Stimulated activated CD8-positive, alpha-beta memory T cell treated with anti-CD3 and anti-CD28 coated beads, Interleukin-12 subunit alpha, Interleukin-12 subunit beta, amount 100 ng/mL, for 24 hours (primary cell): ENCODE data around the gene CELF4.

Experiments used
- DNase-seq: peaks from one replicate; pipeline ENCODE4 v3.0.0-alpha.2; 2020; ENCODE audit errors: extremely low read depth

The CELF4 gene

DNA sequence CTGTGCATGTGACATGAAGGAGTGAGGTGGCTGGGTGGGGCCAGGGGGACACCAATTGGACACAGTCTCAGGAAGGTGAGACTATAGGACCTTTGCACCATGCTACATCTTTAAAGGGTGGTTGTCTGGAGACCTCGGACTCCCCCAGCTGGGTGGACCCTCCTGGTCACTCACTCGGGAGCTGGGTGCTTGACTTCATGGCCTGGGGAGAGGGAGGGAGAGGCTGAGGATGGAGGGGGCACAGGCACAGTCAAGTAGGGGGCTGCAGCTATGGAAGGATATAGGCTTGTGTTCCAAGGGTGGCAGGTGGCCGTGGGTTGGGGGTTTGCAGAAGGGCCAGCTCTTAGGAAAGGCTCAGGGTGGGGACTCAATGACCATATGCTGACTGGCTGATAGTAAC lies 7.1 kb upstream of the CELF4 start:
- no peak for DNase-seq

GRCh38 chr18:37571266-37571665 lies 5.7 kb upstream of the CELF4 start:
- no peak for DNase-seq

DNA sequence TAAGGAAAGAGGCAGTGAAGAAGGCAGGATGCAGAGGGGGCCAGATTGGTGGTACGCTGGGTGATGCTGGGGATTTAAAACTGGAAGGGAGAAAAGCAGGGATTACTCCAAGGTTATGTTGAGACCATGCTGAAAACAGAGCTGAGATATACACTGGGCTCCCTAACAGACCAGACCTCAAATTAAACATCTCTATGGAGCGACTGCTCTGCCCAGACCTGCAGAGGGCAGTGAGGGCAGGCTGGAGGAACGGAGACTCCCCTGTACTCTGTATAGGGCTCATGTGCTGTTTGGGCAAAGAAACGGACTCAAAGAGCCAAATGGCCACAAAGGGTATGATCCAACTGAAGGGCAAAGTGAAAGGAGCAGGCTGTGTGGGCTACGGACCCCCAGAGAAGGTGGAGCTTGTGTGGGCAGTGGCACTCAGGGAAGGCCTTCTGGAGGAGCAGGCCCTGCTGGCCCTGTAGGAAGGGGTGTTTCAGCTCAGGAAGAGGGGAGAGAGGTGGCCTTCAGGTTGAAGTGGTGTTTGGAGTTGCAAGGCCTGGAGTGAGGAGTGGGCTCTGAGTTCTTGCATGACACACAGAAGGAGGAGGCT lies 4.8 kb upstream of the CELF4 start:
- DNase-seq, result no peak

DNA sequence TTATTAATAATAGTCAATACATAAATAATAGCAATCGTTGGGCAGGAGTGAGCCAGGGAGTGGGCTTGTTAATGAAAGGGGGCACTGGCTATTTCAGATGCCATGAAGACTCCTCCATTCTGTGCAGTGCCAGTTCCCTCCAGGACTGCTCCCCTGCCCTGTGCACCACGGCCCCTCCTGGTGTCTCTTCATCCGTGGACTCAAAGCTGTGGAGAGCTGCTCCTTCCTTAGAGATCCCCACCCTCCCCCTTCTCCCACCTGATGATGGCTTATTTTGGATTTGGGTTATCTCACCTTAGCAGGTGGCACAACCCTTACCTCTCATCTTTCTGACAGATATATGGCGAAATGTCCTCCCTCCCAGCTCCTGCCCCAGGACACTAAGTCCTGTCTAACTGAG lies 3.1 kb upstream of the CELF4 start:
- no peak for DNase-seq

- DNase-seq, result no peak
Observed at GRCh38 chr18:37567994-37568359, 2.4 kb upstream of the CELF4 start.

- no peak for DNase-seq
Observed at GRCh38 chr18:37567061-37567993, 1.7 kb upstream of the CELF4 start.

DNA sequence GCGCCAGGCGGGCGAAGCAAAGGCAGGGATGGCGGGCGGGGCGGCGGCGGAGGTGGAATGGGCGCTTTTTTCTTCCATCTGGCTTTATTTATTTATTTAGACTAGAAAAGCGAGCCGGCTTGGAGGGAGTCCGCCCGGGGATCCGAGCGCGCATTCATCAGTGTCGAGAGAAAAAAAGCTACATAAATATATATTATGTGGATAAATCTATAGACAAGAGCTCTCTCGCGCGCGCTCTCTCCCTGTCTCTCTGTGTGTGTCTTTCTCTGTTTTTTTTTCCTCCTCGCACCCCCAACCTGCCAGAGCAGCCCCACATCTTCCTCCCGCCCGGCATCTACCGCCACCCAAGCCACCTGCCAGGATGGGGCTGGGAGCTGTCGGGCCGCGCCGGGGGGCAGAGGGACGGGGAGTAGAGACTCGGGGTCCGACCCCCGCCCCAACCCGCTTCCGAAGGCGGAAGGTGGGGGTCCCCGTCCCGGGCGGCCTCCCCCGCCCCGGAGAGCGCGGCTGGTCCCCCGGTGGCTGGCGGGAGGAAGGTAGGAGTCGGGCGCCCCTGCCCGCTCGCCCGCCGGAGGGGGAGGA lies 972 bp upstream of the CELF4 start:
- no peak for DNase-seq

DNA sequence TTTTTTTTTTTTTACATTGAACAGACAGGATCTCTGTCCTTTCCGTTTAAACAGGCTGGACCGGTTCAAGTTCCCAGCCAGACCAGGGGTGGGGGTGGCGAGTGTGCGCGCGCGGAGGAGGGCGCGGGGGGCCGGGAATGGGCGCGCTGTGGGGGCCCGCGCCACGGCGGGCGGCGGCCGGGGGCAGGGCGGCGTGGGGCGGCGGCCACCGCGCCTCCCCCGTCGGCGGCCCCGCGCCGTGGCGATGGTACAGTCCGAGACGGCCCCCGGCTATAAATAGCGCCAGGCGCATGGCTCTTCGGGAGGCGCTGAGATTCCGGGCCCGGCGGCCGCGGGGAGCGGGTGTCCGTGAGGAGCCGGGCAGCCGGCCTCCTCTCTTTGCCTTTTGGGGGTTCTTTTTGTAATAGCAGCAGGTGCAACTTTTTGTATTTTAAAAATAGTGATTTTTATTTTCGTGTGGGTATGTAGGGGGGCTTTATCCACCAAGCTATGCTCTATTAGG lies 430 bp upstream of the CELF4 start:
- DNase-seq, result no peak

DNA sequence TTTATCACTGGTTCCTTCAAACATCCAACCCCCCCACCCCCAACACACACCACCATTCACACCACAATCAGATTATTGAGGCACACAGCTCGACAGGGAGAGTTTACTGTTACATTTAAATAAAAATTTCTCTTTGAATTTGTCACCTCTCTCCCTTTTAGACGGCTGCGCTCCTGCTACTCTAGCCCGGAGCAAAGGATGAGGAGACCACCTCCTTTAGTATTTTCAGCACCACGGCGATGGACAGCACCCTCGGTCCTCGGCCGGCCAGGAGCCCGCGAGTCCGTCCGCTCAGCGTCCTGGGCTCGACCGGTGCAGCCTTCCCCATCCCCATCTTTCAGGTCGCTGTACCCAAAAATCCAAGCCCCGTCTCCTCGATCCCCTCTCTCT lies 892 bp downstream of the CELF4 start:
- DNase-seq, result no peak

DNA sequence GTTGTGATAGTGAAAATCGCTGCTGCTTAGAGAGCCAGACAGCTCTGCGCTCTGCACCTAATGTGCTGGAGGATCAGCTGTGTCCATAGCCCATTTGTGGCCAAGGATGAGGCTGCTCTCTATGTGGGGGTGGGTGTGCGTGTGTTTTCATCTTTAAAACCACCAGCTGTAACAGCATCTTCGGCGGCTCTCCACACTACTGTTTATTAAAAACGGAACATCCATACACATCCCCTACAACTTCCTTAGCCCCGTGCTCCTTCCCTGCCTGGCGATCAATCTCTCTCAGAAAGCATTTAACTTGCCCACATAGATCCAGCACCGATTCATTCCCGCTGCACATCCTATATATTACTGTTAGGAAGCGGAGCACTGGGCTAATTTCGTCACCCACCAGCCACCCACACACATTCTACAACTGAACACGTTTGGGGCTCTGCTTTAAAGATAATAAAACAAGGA lies 1.6 kb downstream of the CELF4 start:
- no peak for DNase-seq

DNA sequence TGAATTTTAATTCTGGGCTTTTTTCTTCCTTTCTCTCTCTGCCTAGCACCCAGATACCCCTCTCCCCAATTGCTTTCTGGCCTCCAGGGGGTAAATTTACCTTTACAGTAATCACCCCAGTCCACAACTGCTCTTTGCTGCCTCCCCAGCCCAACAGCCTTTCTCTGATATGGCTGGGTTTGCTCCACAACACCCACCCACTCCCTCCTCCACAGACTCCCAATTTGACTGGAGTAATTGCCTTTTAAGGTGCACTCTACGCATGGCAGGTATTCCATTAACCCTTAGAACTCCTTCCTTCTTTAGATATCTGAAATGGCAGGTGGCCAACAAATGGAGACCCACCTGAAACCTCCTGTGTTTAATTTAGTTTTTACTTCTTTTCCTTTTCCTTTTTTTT lies 3.6 kb downstream of the CELF4 start:
- DNase-seq, result no peak

- DNase-seq, result no peak
Observed at GRCh38 chr18:37560003-37560402, 5.6 kb downstream of the CELF4 start.

- no peak for DNase-seq
Observed at GRCh38 chr18:37559194-37559593, 6.4 kb downstream of the CELF4 start.

DNA sequence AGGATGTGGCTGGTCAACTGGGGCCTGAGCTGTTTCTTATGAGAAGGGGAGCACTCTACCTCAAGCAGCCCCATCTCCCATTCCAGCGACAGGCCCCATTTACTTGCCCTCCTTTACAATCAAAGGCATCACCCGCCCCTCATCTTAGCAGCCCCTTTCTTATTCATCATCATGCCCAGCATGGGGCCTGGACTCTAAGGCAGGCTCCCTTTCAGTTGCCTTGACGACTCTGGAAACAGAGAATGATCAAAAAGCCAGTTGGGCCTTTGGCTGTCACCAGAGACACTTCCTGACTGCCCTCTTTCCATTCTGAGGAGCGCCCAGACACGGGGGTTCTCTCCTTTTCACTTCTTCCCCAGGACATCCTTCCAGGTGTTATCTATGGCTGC lies 11.2 kb downstream of the CELF4 start:
- no peak for DNase-seq

GRCh38 chr18:37553633-37554398 lies 11.8 kb downstream of the CELF4 start:
- DNase-seq, result no peak

- DNase-seq, result no peak
Observed at GRCh38 chr18:37552286-37552685, 13.3 kb downstream of the CELF4 start.

DNA sequence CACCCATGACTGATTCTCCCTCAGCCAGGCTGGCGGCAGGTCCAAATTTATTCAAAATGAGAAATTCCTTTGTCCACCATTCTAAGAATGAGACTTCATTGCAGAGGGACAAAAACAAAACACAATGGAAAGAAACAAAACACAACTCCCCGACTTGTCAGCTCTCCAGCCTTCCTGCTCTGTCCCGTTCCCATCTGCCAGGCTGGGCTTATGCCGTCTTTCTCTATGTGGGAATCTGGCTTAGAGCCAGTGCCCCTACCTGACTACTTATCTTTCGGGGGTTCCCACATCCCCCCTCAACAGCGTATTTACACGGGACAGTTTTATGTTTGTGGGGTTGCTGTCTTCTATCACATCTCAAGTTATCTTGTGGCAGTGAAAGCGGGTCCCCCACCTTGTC lies 13.8 kb downstream of the CELF4 start:
- no peak for DNase-seq

DNA sequence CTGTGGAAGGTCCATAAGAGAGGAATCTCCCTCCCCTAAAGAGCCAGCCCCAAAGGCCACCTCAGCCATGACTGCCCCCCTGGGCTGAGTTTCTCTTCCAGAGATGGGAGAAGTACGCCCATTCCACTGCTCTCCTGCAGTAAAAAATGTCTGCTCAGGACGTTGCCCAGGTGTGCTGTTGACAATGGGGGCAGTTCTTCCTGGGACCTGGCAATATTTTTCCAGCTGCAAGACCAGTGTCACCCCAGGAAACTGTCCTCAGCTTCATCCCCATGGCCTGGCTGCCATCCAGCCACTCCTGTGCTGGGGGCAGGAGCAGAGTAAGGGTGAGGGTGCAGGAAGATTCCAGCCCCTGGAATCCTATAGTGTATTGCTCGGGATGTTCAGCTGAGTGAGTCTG lies 14.3 kb downstream of the CELF4 start:
- DNase-seq, result no peak

- no peak for DNase-seq
Observed at GRCh38 chr18:37550118-37550875, 15.3 kb downstream of the CELF4 start.

- DNase-seq, result no peak
Observed at GRCh38 chr18:37548679-37549289, 16.8 kb downstream of the CELF4 start.
